ENCODE results near the gene TADA3.
A peak's percentile ranks its signal among the peaks of the same experiment; 100 is the strongest.

TADA3 gene

GRCh38 chr3:9809615-9810432, 17.6 kb upstream of the TADA3 start, which contains the start of gene TTLL3:
TTLL3 (plus strand) TSS chr3:9810262; CDS start chr3:9810662, 400 bp downstream.
- DNase-seq: peak; percentile 10 to 54 (median 39)

GRCh38 chr3:9809239-9809614, 17.0 kb upstream of the TADA3 start:
- DNase-seq: peak in 2 of 6 experiments; percentile 37 to 43

GRCh38 chr3:9808345-9809037, 16.2 kb upstream of the TADA3 start:
- DNase-seq: peak; percentile 3 to 40 (median 20)

GRCh38 chr3:9807981-9808344, 15.7 kb upstream of the TADA3 start:
- no peak for DNase-seq

- DNase-seq: no peak
Observed at GRCh38 chr3:9806688-9807589, 14.7 kb upstream of the TADA3 start.

GRCh38 chr3:9806137-9806536, 13.9 kb upstream of the TADA3 start:
- no peak for DNase-seq

- DNase-seq: no peak
Observed at GRCh38 chr3:9804996-9805395, 12.7 kb upstream of the TADA3 start.

GRCh38 chr3:9803494-9803893, 11.2 kb upstream of the TADA3 start:
- DNase-seq: no peak

GRCh38 chr3:9800529-9800928, 8.3 kb upstream of the TADA3 start:
- DNase-seq: peak in 1 of 6 experiments; percentile 5

- no peak for DNase-seq
Observed at GRCh38 chr3:9797196-9797945, 5.1 kb upstream of the TADA3 start.

GRCh38 chr3:9795207-9795606, 2.9 kb upstream of the TADA3 start:
- no peak for DNase-seq

GRCh38 chr3:9794400-9794799, 2.1 kb upstream of the TADA3 start:
- DNase-seq: no peak

GRCh38 chr3:9793161-9793781, 998 bp upstream of the TADA3 start:
- DNase-seq: peak in 2 of 6 experiments; percentile 30 to 31

- DNase-seq: no peak
Observed at GRCh38 chr3:9791790-9792404, 376 bp downstream of the TADA3 start.

- DNase-seq: no peak
Observed at GRCh38 chr3:9791127-9791526, 1.1 kb downstream of the TADA3 start.

- no peak for DNase-seq
Observed at GRCh38 chr3:9787714-9788113, 4.6 kb downstream of the TADA3 start.

- no peak for DNase-seq
Observed at GRCh38 chr3:9786825-9787669, 5.2 kb downstream of the TADA3 start.

- DNase-seq: no peak
Observed at GRCh38 chr3:9786209-9786739, 6.0 kb downstream of the TADA3 start.

- DNase-seq: no peak
Observed at GRCh38 chr3:9785602-9786001, 6.7 kb downstream of the TADA3 start.

GRCh38 chr3:9784965-9785364, 7.3 kb downstream of the TADA3 start:
- DNase-seq: no peak
